ENCODE data around the gene NOPCHAP1.
"Not testable (repeated sequence)": the region's sequence is repeated elsewhere in the genome, so short reads cannot be mapped to it uniquely, and the experiment has no call there.

NOPCHAP1 gene

DNA sequence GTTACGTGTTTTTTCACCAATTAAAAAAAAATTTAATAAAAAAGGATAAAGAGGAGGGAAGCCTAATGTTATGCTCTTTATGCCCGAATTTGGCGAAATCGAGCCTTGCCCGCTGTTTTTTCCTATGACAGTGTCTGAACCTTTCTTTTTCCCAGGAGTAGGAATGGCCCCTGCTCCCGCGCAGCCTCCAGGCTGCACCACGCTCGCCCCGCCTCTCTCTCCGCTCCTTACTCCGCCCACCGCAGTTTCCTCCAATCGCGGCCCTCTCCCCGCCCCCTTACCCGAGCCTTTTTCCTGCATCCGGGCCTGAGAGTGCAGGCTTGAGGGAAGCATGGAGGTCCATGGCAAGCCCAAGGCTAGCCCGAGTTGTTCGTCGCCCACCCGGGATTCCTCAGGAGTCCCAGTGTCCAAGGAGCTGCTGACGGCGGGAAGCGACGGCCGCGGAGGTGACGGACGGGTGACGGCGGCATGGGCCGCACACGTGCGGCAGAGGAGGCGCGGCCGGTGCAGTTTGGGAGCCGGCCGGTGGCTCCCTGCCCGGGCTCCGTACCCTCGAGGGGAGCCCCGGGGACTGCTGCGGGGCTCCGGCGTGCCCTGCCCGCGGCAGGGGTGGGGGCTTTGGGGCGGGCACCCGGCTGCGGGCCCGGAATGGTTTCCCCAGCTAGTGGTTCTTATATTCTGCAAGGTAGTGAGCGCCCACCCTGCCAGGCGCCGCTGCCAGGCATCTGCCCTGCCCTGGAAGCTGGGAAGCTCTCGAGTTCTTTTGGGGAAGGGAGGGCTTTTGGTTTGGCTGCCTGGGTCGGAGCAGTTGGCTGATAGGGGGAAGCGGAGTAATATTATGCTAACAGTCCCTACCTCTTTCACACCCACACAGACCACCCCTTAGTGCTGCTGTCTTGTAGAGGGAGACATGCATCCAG lies at the start of gene NOPCHAP1:
Gene NOPCHAP1 (plus strand): TSS at position 295 of the 920 bp plus-strand sequence. CDS start 37 bp downstream, at position 332.
- peaks cover 30% of the 10 kb centered on the region for H3K4me1 Mint-ChIP-seq
- peak within 1 kb of the TSS; percentile 82 for H3K4me3 Mint-ChIP-seq
- peaks cover 28% of the 10 kb centered on the region for H3K36me3 Mint-ChIP-seq
- H3K9me3 Mint-ChIP-seq = no peaks in the 10 kb centered on the region
- ATAC-seq = peak; percentile 98
- no peaks in the 10 kb centered on the region for H3K27me3 Mint-ChIP-seq
- peak within 1 kb of the TSS; percentile 82 for H3K27ac Mint-ChIP-seq

GRCh38 chr12:104938371-104938770 lies 47.7 kb upstream of the NOPCHAP1 start:
- peaks cover 10% of the 10 kb centered on the region for H3K4me1 Mint-ChIP-seq
- H3K27ac Mint-ChIP-seq = no peak overlapping the region
- ATAC-seq = no peak
- H3K4me3 Mint-ChIP-seq = no peak overlapping the region
- no peaks in the 10 kb centered on the region for H3K27me3 Mint-ChIP-seq
- peaks cover 5% of the 10 kb centered on the region for H3K9me3 Mint-ChIP-seq
- H3K36me3 Mint-ChIP-seq = peaks cover 3% of the 10 kb centered on the region

DNA sequence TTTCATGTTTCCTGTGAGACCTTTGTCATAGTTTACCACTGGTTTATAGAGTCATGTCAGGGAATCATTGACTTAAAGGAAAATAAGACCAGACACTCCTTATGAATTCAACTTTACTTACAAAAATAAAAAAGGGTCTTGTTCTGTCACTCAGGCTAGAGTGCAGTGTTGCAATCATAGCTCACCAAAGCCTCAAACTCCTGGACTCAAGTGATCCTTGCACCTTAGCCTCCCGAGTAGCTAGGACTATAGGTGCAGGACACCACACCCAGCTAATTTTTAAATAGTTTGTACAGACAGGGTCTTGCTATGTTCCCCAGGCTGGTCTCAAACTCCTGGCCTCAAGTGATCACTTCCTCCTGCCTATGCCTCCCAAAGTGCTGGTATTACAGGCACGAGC lies 47.0 kb upstream of the NOPCHAP1 start:
- Mint-ChIP-seq H3K27me3 (no peaks in the 10 kb centered on the region), H3K9me3 (peaks cover 11% of the 10 kb centered on the region), H3K27ac (no peak overlapping the region), H3K4me3 (no peak overlapping the region), H3K36me3 (peaks cover 9% of the 10 kb centered on the region), H3K4me1 (peaks cover 8% of the 10 kb centered on the region)
- ATAC-seq = no peak

GRCh38 chr12:104941454-104941853 lies 44.7 kb upstream of the NOPCHAP1 start:
- ATAC-seq = no peak
- Mint-ChIP-seq H3K4me3 (no peak overlapping the region), H3K36me3 (peaks cover 12% of the 10 kb centered on the region), H3K27me3 (no peaks in the 10 kb centered on the region), H3K27ac (no peak overlapping the region), H3K9me3 (peaks cover 9% of the 10 kb centered on the region), H3K4me1 (no peaks in the 10 kb centered on the region)

GRCh38 chr12:104942075-104942474 lies 44.0 kb upstream of the NOPCHAP1 start:
- ATAC-seq = no peak
- Mint-ChIP-seq H3K4me3 (no peak overlapping the region), H3K4me1 (no peaks in the 10 kb centered on the region), H3K36me3 (peaks cover 12% of the 10 kb centered on the region), H3K27me3 (no peaks in the 10 kb centered on the region), H3K9me3 (peaks cover 9% of the 10 kb centered on the region), H3K27ac (no peak overlapping the region)

- H3K4me1 Mint-ChIP-seq, H3K27ac Mint-ChIP-seq, H3K27me3 Mint-ChIP-seq, H3K9me3 Mint-ChIP-seq, H3K4me3 Mint-ChIP-seq, ATAC-seq: not testable (repeated sequence)
- H3K36me3 Mint-ChIP-seq = peaks cover 12% of the 10 kb centered on the region
Observed at GRCh38 chr12:104943401-104943800, 42.7 kb upstream of the NOPCHAP1 start.

- no peak for ATAC-seq
- no peaks in the 10 kb centered on the region for H3K4me1 Mint-ChIP-seq
- peaks cover 9% of the 10 kb centered on the region for H3K9me3 Mint-ChIP-seq
- no peak overlapping the region for H3K27ac Mint-ChIP-seq
- H3K4me3 Mint-ChIP-seq = no peak overlapping the region
- H3K36me3 Mint-ChIP-seq = peaks cover 12% of the 10 kb centered on the region
- no peaks in the 10 kb centered on the region for H3K27me3 Mint-ChIP-seq
Observed at GRCh38 chr12:104944252-104944651, 41.9 kb upstream of the NOPCHAP1 start.

- H3K27me3 Mint-ChIP-seq, H3K27ac Mint-ChIP-seq, H3K9me3 Mint-ChIP-seq, H3K4me3 Mint-ChIP-seq, H3K36me3 Mint-ChIP-seq, ATAC-seq, H3K4me1 Mint-ChIP-seq: not testable (repeated sequence)
Observed at GRCh38 chr12:104948716-104949115, 37.4 kb upstream of the NOPCHAP1 start.

- no peaks in the 10 kb centered on the region for H3K27me3 Mint-ChIP-seq
- no peak overlapping the region for H3K4me3 Mint-ChIP-seq
- H3K36me3 Mint-ChIP-seq = no peaks in the 10 kb centered on the region
- no peaks in the 10 kb centered on the region for H3K9me3 Mint-ChIP-seq
- no peak overlapping the region for H3K27ac Mint-ChIP-seq
- ATAC-seq = no peak
- H3K4me1 Mint-ChIP-seq = peaks cover 3% of the 10 kb centered on the region
Observed at GRCh38 chr12:104951759-104952509, 34.2 kb upstream of the NOPCHAP1 start.

GRCh38 chr12:104952816-104953215 lies 33.3 kb upstream of the NOPCHAP1 start:
- ATAC-seq = no peak
- Mint-ChIP-seq H3K9me3 (no peaks in the 10 kb centered on the region), H3K4me1 (peaks cover 9% of the 10 kb centered on the region), H3K27ac (no peak overlapping the region), H3K4me3 (no peak overlapping the region), H3K36me3 (no peaks in the 10 kb centered on the region), H3K27me3 (no peaks in the 10 kb centered on the region)

- no peaks in the 10 kb centered on the region for H3K36me3 Mint-ChIP-seq
- no peak overlapping the region for H3K27ac Mint-ChIP-seq
- no peaks in the 10 kb centered on the region for H3K9me3 Mint-ChIP-seq
- ATAC-seq = no peak
- no peaks in the 10 kb centered on the region for H3K27me3 Mint-ChIP-seq
- H3K4me3 Mint-ChIP-seq = no peak overlapping the region
- H3K4me1 Mint-ChIP-seq = peaks cover 9% of the 10 kb centered on the region
Observed at GRCh38 chr12:104953323-104953722, 32.8 kb upstream of the NOPCHAP1 start.

- ATAC-seq = no peak
- Mint-ChIP-seq H3K36me3 (no peaks in the 10 kb centered on the region), H3K4me1 (peaks cover 27% of the 10 kb centered on the region), H3K4me3 (no peak overlapping the region), H3K27me3 (no peaks in the 10 kb centered on the region), H3K27ac (no peak overlapping the region), H3K9me3 (no peaks in the 10 kb centered on the region)
Observed at GRCh38 chr12:104955703-104956102, 30.4 kb upstream of the NOPCHAP1 start.

DNA sequence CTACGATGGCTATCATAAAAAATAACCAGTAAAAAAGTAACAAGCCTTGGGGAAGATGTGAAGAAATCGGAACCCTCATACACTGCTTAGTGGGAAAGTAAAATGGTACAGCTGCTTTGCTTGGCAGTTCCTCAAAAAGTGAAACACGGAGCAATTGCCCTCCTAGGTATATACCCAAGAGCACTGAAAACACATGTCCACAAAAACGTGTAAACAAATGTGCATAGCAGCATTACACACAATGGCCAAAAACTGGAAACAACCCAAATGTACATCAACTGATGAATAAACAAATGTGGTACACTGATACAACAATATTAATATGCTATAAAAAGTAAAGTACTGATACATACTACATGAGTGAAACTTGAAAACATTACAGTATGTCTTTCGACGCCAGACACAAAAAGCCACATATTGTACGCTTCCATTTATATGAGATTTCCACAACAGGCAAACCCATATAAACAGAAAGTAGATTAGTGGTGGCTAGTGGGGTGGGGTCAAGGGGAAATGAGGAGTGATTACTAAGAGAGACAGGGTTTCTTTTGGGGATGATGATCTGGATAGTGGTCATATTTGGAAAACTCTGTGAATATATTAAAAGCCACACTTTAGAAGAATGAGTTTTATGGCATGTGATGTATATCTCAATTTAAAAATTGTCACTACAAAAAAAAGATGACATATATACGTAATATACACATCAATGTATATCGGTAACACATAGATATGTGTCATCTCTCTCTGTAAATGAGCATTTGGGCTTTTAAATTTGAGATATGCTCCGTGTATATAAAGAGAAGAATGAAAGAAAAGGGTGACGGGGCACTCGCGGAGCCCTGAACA lies 29.0 kb upstream of the NOPCHAP1 start:
- H3K27me3 Mint-ChIP-seq = no peaks in the 10 kb centered on the region
- H3K9me3 Mint-ChIP-seq = no peaks in the 10 kb centered on the region
- ATAC-seq = no peak
- H3K36me3 Mint-ChIP-seq = no peaks in the 10 kb centered on the region
- H3K4me3 Mint-ChIP-seq = peak overlapping the region; percentile 86
- peak overlapping the region; percentile 97 for H3K27ac Mint-ChIP-seq
- peaks cover 27% of the 10 kb centered on the region for H3K4me1 Mint-ChIP-seq

- Mint-ChIP-seq H3K4me3 (peak overlapping the region; percentile 86), H3K27me3 (no peaks in the 10 kb centered on the region), H3K4me1 (peaks cover 27% of the 10 kb centered on the region), H3K9me3 (no peaks in the 10 kb centered on the region), H3K27ac (peak overlapping the region; percentile 97), H3K36me3 (no peaks in the 10 kb centered on the region)
- ATAC-seq = peak; percentile 49
Observed at GRCh38 chr12:104957719-104958000, 28.5 kb upstream of the NOPCHAP1 start.
